ENCODE results near the gene TPSD1.
"Not testable (repeated sequence)": the region's sequence is repeated elsewhere in the genome, so short reads cannot be mapped to it uniquely, and the experiment has no call there.

Gene TPSD1

DNA sequence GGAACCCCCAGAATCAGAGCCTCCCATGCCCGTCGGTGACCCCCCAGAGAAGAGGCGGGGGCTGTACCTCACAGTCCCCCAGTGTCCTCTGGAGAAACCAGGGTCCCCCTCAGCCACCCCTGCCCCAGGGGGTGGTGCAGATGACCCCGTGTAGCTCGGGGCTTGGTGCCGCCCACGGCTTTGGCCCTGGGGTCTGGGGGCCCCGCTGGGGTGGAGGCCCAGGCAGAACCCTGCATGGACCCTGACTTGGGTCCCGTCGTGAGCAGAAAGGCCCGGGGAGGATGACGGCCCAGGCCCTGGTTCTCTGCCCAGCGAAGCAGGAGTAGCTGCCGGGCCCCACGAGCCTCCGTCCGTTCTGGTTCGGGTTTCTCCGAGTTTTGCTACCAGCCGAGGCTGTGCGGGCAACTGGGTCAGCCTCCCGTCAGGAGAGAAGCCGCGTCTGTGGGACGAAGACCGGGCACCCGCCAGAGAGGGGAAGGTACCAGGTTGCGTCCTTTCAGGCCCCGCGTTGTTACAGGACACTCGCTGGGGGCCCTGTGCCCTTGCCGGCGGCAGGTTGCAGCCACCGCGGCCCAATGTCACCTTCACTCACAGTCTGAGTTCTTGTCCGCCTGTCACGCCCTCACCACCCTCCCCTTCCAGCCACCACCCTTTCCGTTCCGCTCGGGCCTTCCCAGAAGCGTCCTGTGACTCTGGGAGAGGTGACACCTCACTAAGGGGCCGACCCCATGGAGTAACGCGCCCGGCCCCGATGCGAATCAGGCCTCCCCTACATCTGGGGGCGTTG, 34.8 kb upstream of the TPSD1 start:
- no peak for DNase-seq (ENCODE audit: low read depth)

DNA sequence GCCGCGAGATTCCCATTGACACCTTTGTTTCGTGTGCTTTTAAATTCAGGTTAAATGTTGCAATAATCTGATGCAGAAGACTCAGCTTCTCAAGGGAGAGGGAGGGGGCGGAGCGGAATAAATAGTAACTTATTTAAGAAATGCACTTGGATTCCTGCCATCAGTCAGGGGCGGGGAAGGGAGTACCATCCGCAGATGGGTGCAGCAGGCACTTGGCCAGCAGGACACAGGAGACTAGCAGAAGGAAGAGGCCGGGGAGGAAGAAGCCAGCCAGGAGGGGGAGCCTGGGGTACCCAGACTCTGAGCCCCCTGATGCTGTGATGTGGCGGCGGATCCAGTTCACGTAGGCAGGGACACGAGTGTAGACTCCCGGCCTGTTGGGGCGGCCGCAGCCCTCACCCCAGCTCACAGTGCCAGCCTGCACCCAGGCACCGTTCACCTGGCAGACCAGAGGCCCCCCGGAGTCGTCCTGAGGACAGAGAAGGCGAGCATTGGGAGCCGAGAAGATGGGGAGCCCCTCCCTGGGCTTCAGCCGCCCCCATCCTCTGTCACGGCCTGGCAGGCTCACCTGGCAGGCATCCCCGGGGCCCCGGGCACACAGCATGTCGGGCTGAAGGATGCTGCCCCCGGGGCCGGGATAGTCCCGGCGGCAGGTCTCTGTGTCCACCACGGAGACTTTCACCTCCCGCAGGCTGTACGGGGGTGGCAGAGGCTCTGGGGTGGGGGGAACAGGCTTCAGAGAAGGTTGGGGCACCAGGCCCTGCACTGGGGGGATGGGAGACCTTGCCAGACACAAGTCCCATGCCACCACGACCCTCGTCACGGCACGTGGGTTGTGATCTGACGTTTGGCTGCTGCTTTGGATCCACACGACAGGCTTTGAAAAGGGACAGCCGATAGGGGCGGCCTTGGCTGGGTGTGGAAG, 34.0 kb upstream of the TPSD1 start:
- no peak for DNase-seq (ENCODE audit: low read depth)

DNA sequence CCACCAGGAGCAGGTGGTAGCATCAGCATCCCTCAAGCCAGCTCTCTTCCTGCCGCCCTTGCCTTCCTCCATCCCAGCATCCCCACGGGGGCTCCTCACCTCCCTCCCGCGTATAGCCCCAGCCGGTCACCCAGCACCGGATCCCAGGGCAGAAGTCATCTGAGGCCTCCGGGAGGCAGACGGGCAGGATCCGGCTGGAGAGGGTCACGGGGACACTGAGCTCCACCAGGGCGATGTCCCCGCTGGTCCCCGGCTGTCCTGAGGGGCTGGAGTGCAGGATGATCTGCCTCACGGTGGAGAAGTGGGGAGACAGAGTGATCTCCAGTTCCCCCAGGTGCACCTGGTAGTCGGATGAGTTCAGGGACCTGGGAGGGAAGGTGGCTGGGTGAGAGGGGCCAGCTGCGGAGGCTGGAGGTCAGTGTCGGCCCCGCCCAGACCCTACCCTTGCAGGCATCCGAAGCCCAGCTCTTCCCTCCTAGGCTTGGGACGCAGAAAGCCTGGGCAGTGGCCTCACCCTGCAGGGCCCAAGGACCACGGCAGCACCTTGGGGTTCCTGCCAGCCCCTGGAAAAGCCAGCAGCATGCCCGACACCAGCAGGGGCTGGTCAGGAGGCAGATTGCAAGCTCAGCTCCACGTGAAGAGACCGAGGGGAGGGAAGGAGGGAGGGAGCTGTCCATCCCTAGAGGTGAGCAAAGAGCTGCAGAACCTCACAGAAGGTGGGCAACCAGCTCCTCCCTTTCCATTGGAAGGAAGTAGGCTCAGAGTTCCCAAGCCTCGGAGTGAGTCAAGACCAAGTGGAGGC, 33.1 kb upstream of the TPSD1 start:
- no peak for DNase-seq (ENCODE audit: low read depth)

DNA sequence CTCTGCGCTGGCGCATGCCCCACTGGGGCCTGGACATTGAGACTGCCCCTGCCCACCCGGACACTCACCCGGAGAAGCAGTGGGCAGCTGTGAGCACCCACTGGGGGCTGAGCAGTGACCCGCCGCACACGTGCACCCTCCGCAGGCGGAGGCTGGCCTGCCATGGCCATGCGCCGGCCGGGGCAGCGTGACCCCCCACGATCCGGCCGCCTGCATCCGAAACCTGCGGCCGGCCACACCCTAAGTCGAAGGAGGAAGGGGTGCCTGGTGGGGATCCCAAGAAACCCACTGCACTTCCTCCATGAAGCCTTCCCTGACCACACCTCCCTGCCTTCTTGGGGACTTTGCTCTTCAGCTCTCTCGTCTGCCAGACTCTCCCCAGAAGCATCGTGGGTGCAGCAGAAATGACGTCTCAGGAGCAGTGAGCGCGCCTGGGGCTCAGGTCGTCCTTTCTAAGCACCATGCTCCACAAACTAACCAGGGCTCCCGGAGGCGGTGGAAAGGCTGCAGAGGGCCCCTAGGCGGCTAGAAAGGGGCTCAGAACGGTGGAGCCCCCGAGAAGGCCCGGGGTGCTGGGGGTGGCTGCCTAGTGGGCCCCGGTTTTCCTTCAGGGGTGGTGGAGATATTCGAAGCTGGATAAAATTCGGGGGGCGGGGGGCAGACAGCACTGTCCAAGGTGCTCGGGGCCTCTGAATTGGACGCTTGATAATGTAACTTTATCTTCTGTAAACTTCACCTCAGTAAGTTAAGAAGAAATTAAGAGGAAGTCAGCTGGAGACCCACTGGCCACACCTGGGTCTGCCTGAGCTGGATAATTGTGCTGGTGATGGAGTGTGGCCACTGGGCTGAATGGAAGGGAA, 32.3 kb upstream of the TPSD1 start:
- DNase-seq (ENCODE audit: low read depth): no peak

DNA sequence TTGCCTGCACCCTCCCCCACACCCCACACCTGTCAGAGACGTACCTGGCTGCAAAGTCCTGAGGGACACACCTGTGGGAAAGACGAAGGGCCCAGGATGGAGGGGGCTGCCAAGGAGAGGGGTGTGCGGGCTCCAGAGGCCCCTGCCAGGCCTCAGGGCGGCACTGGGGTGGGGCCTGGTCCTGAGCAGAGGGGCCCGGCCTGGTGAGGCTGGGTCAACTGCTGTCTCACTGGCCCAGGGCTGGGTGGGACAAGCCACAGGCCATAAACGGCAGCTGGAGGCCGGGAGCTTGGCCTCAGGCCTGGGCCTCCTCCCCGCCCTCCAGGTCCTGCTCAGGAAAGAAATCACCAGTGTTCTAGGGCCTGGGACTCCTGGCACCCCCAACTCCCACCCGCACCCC, 31.3 kb upstream of the TPSD1 start:
- no peak for DNase-seq (ENCODE audit: low read depth)

DNA sequence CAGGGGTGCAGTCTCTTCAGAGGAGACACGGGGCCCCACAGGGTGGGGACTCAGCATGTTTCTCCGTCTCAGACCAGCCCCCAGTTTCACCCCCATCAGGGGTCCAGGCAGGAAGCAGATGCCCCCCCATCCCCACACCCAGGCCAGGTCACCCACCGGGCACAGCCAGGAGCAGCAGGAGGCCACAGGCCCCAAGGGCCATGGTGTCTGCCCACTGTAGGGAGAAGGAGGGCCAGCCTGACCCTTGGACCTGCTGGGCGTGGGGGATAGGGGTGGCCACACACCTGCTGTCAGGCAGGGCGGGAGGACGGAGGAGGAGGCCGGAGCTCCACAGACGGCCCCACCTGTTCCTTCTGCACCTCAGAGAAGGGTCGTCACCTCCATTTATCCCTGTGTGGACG, 30.8 kb upstream of the TPSD1 start, which contains the start of gene TPSG1:
TSS of gene TPSG1 (minus strand) at position 218 of the 401 bp plus-strand sequence. CDS start at position 202, 16 bp downstream.
- no peak for DNase-seq (ENCODE audit: low read depth)

DNA sequence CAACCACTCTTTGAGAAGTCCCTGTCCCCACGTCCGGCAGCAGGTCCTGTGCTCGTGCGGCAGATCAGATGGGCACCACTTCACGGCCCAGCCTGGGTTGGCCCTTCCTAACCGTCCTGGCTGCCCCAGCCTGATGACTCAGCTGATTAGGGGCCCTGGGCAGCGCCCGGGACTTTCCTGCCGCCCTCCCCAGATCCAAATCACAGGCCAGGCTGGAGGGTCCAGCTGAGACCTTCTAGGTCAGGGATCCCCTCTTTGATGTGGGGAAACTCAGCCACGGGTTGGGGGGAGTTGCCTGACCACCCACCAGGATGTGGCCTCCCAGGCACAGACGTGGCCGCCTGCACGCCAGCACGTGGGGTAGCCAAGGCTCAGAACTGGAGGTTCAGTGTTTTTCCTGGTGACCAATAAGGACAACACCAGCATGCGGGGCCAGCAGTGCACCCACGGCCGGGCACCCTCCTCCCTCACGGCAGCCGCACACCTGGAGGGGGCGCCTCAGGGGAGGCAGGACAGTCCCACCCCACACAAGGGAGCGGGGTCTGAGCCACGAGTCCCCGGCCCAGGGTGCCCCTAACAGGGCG, 30.0 kb upstream of the TPSD1 start:
- not testable (repeated sequence) for DNase-seq (ENCODE audit: low read depth)

DNA sequence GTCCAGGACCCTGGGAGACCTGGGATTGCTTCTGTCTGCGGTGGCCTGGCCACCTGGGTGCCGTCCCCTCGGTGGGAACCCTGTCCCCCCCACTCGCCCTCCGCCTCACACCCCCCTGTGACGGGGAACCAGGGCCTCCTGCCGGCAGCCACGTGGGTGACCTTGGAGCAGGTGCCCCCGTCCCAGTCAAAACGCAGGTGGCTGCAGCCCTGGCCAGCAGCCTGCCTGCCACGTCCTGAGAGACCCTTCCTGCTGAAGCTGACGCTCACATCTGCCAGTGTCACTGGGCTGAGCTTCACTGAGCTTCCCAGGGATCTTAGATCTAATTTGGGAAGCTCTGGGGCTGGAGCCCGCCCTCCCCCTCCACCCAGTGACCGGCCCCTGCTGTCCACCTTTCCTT, 29.2 kb upstream of the TPSD1 start:
- not testable (repeated sequence) for DNase-seq (ENCODE audit: low read depth)

DNA sequence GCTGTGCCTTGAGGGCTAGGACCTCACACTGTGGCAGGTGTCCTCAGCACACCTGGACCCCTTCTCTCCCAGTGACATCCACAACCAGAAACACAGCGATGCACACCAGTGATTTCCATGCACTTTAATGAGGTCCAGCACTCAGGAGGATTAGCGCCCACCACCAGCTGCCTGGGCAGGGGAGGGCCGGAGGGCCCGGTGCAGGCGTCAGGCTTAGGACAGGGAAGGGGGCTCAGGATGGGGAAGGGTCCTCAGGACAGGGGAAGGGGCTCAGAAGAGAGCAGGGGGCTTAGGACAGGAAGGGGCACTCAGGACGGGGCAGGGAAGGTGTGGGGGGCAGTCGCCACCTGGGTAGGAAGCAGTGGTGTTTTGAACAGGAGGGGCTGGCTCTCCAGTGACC, 27.6 kb upstream of the TPSD1 start:
- DNase-seq (ENCODE audit: low read depth): not testable (repeated sequence)

DNA sequence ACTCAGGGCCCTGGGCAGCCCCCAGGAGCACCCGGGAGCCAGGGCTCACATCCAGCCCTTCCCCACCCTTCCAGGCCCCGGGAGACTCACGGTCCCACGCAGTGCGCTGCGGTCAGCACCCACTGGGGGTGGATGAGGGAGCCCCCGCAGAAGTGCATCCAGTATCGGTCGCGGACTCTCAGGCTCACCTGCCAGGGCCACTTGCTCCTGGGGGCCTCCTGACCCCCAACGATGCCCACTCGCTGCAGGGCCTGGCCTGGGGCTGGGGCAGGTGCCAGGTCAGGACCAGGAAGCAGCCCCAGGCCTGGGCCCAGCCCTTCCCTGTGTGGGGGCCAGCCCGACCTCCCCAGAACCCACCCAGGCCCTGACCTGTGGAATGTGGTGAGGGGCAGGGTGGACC, 26.4 kb upstream of the TPSD1 start:
- DNase-seq (ENCODE audit: low read depth): not testable (repeated sequence)

DNA sequence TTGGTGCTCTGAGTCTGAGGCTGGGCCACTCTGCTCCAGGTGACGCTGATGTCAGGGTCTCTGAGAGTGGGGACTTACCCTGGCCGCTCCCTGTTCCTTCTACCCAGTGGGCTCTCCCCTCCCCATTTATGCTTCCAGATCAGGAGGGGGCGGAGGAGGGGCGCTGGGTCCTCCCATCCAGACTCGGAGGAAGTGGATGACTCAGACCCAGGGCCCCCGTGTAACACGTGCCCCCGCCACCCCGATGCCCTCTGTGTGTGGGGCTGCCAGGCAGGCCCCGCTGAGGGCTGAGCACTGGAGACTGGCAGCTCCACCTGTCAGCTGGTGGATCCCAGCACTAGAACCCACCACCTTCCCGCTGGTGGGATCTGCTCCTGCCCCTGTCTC, 25.8 kb upstream of the TPSD1 start, which contains the start of gene TPSB2:
TSS of gene TPSB2 (minus strand) at position 101 of the 387 bp plus-strand sequence. CDS start 233 bp downstream, outside the sequence.
- DNase-seq (ENCODE audit: low read depth): not testable (repeated sequence)

DNA sequence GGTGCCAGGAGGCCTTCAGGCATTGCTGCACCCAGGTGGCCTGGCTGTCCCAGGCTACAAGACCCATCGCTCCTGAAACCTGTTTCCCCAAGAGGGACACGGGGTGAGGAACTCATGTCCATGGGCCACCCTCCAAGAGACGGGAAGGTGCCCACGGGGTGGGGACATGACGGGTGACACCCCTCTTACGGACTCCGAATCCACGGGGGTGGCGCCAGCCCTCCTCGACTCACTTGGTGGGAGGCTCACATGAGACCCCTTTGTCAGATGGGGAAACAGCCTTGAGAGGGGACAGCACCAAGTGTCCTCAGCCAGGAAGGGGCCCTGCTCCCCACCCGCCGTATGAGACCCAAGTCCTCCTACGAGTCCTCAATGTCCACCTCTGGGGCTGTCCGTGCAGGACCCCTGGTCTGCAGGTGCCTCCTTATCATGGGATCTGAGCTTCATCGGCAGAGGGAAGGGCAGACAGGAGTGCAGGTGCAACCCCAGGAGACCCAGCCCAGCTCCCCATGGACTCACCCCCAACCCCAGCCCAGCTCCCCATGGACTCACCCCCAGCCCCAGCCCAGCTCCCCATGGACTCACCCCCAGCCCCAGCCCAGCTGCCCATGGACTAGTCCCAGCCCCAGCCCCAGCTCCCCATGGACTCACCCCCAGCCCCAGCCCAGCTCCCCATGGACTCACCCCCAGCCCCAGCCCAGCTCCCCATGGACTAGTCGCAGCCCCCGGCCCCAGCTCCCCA, 25.2 kb upstream of the TPSD1 start:
- DNase-seq (ENCODE audit: low read depth): not testable (repeated sequence)

DNA sequence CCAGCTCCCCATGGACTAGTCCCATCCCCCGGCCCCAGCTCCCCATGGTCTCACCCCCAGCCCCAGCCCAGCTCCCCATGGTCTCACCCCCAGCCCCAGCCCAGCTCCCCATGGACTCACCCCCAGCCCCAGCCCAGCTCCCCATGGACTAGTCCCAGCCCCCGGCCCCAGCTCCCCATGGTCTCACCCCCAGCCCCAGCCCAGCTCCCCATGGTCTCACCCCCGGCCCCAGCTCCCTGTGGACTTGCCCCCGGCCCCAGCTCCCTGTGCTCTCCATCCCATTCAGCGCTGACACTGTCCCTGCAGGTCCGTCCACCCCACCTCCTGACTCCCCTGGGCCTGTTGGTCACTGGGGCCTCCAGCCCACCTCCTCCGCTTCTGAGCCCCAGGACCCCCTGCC, 24.6 kb upstream of the TPSD1 start:
- DNase-seq (ENCODE audit: low read depth): not testable (repeated sequence)

DNA sequence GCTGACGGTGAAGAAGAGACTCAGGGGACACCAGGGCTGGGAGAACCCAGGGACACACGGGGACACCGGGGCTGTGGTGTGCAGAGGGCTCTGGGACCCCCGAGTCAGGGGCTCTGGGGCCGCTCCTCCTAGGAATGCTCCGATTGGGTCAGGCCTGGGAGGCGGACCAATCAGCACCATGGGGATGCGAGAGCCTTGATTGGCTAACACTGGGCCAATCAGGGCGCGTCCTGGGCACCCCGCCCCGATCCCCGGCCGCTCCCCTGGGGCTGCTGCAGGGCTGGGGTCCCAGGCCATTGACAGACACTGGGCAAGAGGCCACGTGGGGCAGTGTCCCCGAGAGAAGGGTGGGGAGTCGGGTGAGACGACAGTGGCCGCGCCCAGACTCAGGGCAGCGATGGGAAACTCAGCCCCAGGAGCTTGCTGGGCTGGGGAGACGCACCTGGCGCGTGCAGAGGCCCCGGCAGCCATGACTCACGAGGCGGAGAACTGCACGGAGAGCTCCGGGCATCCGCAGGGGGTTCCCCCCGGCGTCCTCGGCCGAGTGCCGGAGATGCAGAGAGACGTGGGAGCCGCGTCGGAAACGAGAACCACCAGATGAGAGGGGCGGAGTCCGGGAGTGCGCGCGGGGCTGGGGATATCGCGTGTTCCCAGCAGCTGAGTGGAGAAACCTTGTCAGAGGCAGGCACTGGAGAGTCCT, 23.7 kb upstream of the TPSD1 start:
- not testable (repeated sequence) for DNase-seq (ENCODE audit: low read depth)

DNA sequence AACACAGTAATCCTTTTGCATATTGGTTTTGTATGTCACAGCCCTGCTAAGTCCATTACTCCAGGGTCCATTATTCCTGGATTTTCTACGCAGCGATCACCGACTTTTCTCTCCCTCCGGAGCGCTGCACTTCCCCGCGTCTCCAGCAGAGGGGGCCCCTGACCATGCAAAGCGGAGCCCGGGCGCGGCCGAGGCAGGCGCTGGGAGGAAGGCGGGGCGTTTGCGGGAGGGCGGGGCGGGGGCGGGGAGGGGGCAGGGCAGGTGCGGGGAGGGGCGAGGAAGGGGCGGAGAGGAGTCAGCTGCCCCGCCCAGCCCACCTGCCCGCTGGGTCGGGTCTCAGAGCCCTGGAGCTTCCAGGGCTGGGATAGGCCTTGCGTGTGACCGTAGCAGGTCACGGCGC, 19.2 kb upstream of the TPSD1 start:
- DNase-seq (ENCODE audit: low read depth): not testable (repeated sequence)

DNA sequence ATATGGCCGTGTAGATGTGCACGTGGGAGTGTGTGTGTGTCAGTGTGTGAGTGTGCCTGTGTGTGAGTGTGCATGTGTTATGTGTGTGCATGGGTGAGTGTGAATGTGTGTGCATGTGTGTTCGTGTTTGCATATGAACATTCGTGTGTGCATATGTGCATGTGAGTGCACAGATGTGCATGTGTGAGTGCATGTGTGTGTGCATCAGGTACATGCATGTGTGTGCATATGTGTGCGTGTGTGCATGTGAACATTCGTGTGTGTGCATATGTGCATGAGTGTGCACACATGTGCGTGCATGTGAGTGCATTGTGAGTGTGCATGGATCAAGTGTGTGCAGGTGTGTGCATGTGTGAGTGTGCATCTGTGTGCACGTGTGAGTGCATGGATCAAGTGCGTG, 17.9 kb upstream of the TPSD1 start:
- no peak for DNase-seq (ENCODE audit: low read depth)

DNA sequence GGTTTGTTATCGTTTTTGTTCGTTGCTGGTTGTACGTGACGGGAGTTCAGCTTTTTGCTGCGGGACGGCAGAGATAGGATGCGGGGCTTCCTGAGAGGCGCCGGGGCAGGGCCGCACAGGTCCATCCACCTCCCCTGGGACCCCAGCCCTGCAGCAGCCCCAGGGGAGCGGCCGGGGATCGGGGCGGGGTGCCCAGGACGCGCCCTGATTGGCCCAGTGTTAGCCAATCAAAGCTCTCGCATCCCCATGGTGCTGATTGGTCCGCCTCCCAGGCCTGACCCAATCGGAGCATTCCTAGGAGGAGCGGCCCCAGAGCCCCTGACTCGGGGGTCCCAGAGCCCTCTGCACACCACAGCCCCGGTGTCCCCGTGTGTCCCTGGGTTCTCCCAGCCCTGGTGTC, 17.0 kb upstream of the TPSD1 start:
- DNase-seq (ENCODE audit: low read depth): not testable (repeated sequence)

DNA sequence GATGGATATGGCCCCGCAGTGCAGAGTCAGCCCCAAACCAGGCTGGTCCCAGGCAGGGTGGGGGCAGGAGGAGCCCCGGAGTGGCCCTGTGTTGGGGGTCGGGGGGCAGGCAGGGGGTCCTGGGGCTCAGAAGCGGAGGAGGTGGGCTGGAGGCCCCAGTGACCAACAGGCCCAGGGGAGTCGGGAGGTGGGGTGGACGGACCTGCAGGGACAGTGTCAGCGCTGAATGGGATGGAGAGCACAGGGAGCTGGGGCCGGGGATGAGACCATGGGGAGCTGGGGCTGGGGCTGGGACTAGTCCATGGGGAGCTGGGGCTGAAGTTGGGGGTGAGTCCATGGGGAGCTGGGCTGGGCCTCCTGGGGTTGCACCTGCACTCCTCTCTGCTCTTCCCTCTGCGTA, 16.3 kb upstream of the TPSD1 start:
- not testable (repeated sequence) for DNase-seq (ENCODE audit: low read depth)

DNA sequence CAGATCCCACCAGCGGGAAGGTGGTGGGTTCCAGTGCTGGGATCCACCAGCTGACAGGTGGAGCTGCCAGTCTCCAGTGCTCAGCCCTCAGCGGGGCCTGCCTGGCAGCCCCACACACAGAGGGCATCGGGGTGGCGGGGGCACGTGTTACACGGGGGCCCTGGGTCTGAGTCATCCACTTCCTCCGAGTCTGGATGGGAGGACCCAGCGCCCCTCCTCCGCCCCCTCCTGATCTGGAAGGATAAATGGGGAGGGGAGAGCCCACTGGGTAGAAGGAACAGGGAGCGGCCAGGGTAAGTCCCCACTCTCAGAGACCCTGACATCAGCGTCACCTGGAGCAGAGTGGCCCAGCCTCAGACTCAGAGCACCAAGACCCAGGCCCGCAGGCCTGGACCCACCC, 15.4 kb upstream of the TPSD1 start, which contains the start of gene TPSAB1:
TSS of gene TPSAB1 (plus strand) at position 270 of the 400 bp plus-strand sequence. CDS start 234 bp downstream, outside the sequence.
- DNase-seq (ENCODE audit: low read depth): not testable (repeated sequence)
